Measurements from ENCODE around the gene PDE4D.

- TF ChIP-seq, protein P1, sequence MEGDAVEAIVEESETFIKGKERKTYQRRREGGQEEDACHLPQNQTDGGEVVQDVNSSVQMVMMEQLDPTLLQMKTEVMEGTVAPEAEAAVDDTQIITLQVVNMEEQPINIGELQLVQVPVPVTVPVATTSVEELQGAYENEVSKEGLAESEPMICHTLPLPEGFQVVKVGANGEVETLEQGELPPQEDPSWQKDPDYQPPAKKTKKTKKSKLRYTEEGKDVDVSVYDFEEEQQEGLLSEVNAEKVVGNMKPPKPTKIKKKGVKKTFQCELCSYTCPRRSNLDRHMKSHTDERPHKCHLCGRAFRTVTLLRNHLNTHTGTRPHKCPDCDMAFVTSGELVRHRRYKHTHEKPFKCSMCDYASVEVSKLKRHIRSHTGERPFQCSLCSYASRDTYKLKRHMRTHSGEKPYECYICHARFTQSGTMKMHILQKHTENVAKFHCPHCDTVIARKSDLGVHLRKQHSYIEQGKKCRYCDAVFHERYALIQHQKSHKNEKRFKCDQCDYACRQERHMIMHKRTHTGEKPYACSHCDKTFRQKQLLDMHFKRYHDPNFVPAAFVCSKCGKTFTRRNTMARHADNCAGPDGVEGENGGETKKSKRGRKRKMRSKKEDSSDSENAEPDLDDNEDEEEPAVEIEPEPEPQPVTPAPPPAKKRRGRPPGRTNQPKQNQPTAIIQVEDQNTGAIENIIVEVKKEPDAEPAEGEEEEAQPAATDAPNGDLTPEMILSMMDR (conservative IDR thresholded peaks at IDR 0.05; ENCODE audit: low read depth, low read length), result no peak
- TF ChIP-seq EZH2 (IDR thresholded peaks at IDR 0.05; ENCODE audit: low read length, unreplicated experiment) (no peak), EZH2phosphoT487 (IDR thresholded peaks at IDR 0.05; ENCODE audit: borderline replicate concordance, low read length) (no peak)
Observed at GRCh38 chr5:59749782-59750520, 143.6 kb downstream of the PDE4D start.
